NCI-H128 (cell line): ENCODE data around the gene RPF1.
"Not testable (repeated sequence)": the region's sequence is repeated elsewhere in the genome, so short reads cannot be mapped to it uniquely, and the experiment has no call there.

Experiments
- DNase-seq: peaks from one replicate; lab custom pipeline; 2025; ENCODE audit not compliant: unreplicated experiment; lab: John Stamatoyannopoulos, UW

Gene RPF1

GRCh38 chr1:84478876-84479868 lies at the start of gene RPF1:
TSS of gene RPF1 (plus strand) at chr1:84479266. CDS start at chr1:84479282, 16 bp downstream.
- DNase-seq = peak; percentile 23

GRCh38 chr1:84430546-84430945 lies 48.5 kb upstream of the RPF1 start:
- no peak for DNase-seq

GRCh38 chr1:84433258-84434080 lies 45.6 kb upstream of the RPF1 start:
- peak; percentile 33 for DNase-seq

GRCh38 chr1:84434081-84434769 lies 44.8 kb upstream of the RPF1 start:
- DNase-seq = no peak

- DNase-seq = no peak
Observed at GRCh38 chr1:84434801-84435549, 44.1 kb upstream of the RPF1 start.

GRCh38 chr1:84436876-84437655 lies 42.0 kb upstream of the RPF1 start:
- no peak for DNase-seq

GRCh38 chr1:84442256-84442655 lies 36.8 kb upstream of the RPF1 start:
- peak; percentile 3 for DNase-seq

GRCh38 chr1:84442747-84443646 lies 36.1 kb upstream of the RPF1 start:
- DNase-seq = not testable (repeated sequence)

GRCh38 chr1:84448704-84449103 lies 30.4 kb upstream of the RPF1 start:
- not testable (repeated sequence) for DNase-seq

- DNase-seq = no peak
Observed at GRCh38 chr1:84450910-84451309, 28.2 kb upstream of the RPF1 start.

GRCh38 chr1:84452436-84452835 lies 26.6 kb upstream of the RPF1 start:
- no peak for DNase-seq

- DNase-seq = no peak
Observed at GRCh38 chr1:84462118-84462517, 16.9 kb upstream of the RPF1 start.

- DNase-seq = no peak
Observed at GRCh38 chr1:84467298-84467697, 11.8 kb upstream of the RPF1 start.

GRCh38 chr1:84476225-84476624 lies 2.8 kb upstream of the RPF1 start:
- DNase-seq = no peak

GRCh38 chr1:84479998-84480397 lies 932 bp downstream of the RPF1 start:
- no peak for DNase-seq

- DNase-seq = no peak
Observed at GRCh38 chr1:84480650-84481049, 1.6 kb downstream of the RPF1 start.

GRCh38 chr1:84481317-84481716 lies 2.3 kb downstream of the RPF1 start:
- no peak for DNase-seq

- DNase-seq = no peak
Observed at GRCh38 chr1:84488107-84488506, 9.0 kb downstream of the RPF1 start.

- no peak for DNase-seq
Observed at GRCh38 chr1:84489766-84490165, 10.7 kb downstream of the RPF1 start.
